B cell (primary cell): Measurements from ENCODE around the gene RARS2. TPM values are rescaled to one million over a fixed set of nuclear protein-coding genes. Genes with fewer than 3 reads are reported as not detected.

Experiments used
- ATAC-seq: fragments of 200-7000 bp; cut with Tn5 transposase; one replicate; pipeline ENCODE4 v1.10.0; 2021; ENCODE audit warnings: low read depth, mild to moderate bottlenecking, moderate number of reproducible peaks, moderate library complexity
- CTCF ChIA-PET: fragments of 350-600 bp; sonication (Branson Sonifier 250); formaldehyde crosslinking; loops from one replicate; lab custom pipeline; 2021; ENCODE audit warnings: antibody characterized with exemption, inconsistent platforms; lab: Charles Lee
- POLR2A ChIA-PET: fragments of 350-600 bp; sonication (Branson Sonifier 250); formaldehyde crosslinking; loops from one replicate; lab custom pipeline; 2021; ENCODE audit warnings: antibody characterized with exemption; lab: Charles Lee
- DNase-seq: peaks from one replicate; pipeline ENCODE4 v3.0.0; 2013
- H2AFZ ChIP-seq: 2 replicates; pipeline ENCODE4 v1.6.1; 2012; ENCODE audit warnings: mild to moderate bottlenecking, low read depth, low read length; ENCODE audit not compliant: insufficient read depth, poor library complexity, severe bottlenecking
- H3K27ac ChIP-seq, 2 donors: 1 replicate in 1 of 2; 2 replicates in 1 of 2; pipeline ENCODE4 v1.5.1; 2012 to 2013; ENCODE audit warnings: low read length in 2 of 2, mild to moderate bottlenecking in 2 of 2, moderate library complexity in 1 of 2
- H3K27me3 ChIP-seq, 4 experiments: fragments of 200-600 bp in 1 of 4; sonication (generic) in 1 of 4; replicated peaks in 1 of 4; 1 replicate in 2 of 4; 2 replicates in 2 of 4; pipeline versions ENCODE4 v1.6.1 to v1.7.0; 2013 to 2016; ENCODE audit warnings: low read length in 3 of 4, mild to moderate bottlenecking in 2 of 4, mixed read lengths in 1 of 4, moderate library complexity in 1 of 4; ENCODE audit not compliant: insufficient read depth in 4 of 4, control insufficient read depth in 3 of 4; ENCODE audit errors: control extremely low read depth in 1 of 4
- H3K36me3 ChIP-seq, 2 experiments: replicated peaks in 1 of 2; 1 replicate in 1 of 2; 2 replicates in 1 of 2; pipeline versions ENCODE4 v1.6.1 to v1.7.1; 2013; ENCODE audit warnings: low read length in 1 of 2; ENCODE audit not compliant: insufficient read depth in 2 of 2, control insufficient read depth in 1 of 2; ENCODE audit errors: control extremely low read depth in 1 of 2, extremely low read depth in 1 of 2
- H3K4me1 ChIP-seq, 2 donors: fragments of 200-600 bp in 1 of 2; sonication (generic) in 1 of 2; 1 replicate in 1 of 2; 2 replicates in 1 of 2; pipeline versions ENCODE4 v1.5.1 to v1.6.1; 2013 to 2017; ENCODE audit warnings: low read length in 2 of 2; ENCODE audit not compliant: control insufficient read depth in 2 of 2, insufficient read depth in 2 of 2
- H3K4me2 ChIP-seq: replicated peaks from 2 replicates; pipeline ENCODE3; 2012; ENCODE audit warnings: mild to moderate bottlenecking, low read depth, low read length; ENCODE audit not compliant: poor library complexity, severe bottlenecking
- H3K4me3 ChIP-seq, 5 experiments: fragments of 200-600 bp in 1 of 5; sonication (generic) in 1 of 5; 1 replicate in 3 of 5; 2 replicates in 2 of 5; pipeline versions ENCODE4 v1.5.1 to v1.7.0; 2011 to 2016; ENCODE audit warnings: low read length in 4 of 5, mild to moderate bottlenecking in 4 of 5, low read depth in 2 of 5, control low read depth in 1 of 5, moderate library complexity in 1 of 5; ENCODE audit not compliant: insufficient read depth in 1 of 5; ENCODE audit errors: control extremely low read depth in 1 of 5, extremely low read depth in 1 of 5
- H3K79me2 ChIP-seq: fragments of 200-600 bp; sonication (generic); one replicate; pipeline ENCODE4 v1.6.0; 2016; ENCODE audit warnings: low read length; ENCODE audit not compliant: control insufficient read depth, insufficient read depth
- H3K9ac ChIP-seq: fragments of 200-600 bp; sonication (generic); 2 replicates; pipeline ENCODE4 v1.6.1; 2017; ENCODE audit warnings: mild to moderate bottlenecking, low read length, moderate library complexity
- H3K9me3 ChIP-seq, 3 donors: one replicate each; pipeline versions ENCODE4 v1.6.1 to v1.7.1; 2013; ENCODE audit warnings: low read length in 2 of 3; ENCODE audit not compliant: control insufficient read depth in 2 of 3, insufficient read depth in 1 of 3; ENCODE audit errors: control extremely low read depth in 1 of 3
- H4K20me1 ChIP-seq: 2 replicates; pipeline ENCODE4 v1.6.0; 2012; ENCODE audit warnings: mild to moderate bottlenecking, low read length; ENCODE audit not compliant: insufficient read depth, control insufficient read depth, poor library complexity, severe bottlenecking
- H3K27ac Mint-ChIP-seq: one replicate; pipeline ENCODE4 v1.8.0; 2021; ENCODE audit warnings: mixed read lengths
- H3K27me3 Mint-ChIP-seq: one replicate; pipeline ENCODE4 v1.8.0; 2021; ENCODE audit warnings: mixed read lengths
- H3K4me1 Mint-ChIP-seq: one replicate; pipeline ENCODE4 v1.8.0; 2021; ENCODE audit warnings: mixed read lengths
- H3K4me3 Mint-ChIP-seq: one replicate; pipeline ENCODE4 v1.8.0; 2021; ENCODE audit warnings: mixed read lengths
- H3K9me3 Mint-ChIP-seq: one replicate; pipeline ENCODE4 v1.8.0; 2022; ENCODE audit warnings: mixed read lengths; ENCODE audit not compliant: insufficient read depth
- CTCF ChIP-seq: fragments of 200-600 bp; IDR thresholded peaks from one replicate; pipeline ENCODE4 v1.8.0; 2022; ENCODE audit warnings: antibody characterized with exemption, mild to moderate bottlenecking
- EZH2 ChIP-seq: IDR thresholded peaks from 2 replicates; pipeline ENCODE4 v1.6.1; 2012; ENCODE audit warnings: borderline replicate concordance, low read depth, mild to moderate bottlenecking, moderate library complexity, low read length; ENCODE audit not compliant: insufficient read depth, poor library complexity, severe bottlenecking
- WGBS: methylation state at CpG from one replicate; pipeline ENCODE4 v1.1.5; 2013; ENCODE audit warnings: missing lambda C conversion rate; ENCODE audit not compliant: insufficient coverage; 5-methylcytosine and 5-hydroxymethylcytosine counted together
- intact Hi-C: fragments of 100-400 bp; cut with micrococcal nuclease; formaldehyde crosslinking; loops from one replicate; pipeline ENCODE4 v1.10.0; 2022
- polyA plus RNA-seq: library from polyadenylated mRNA; depleted of rRNA; stranded (reverse); fragments of >200 nt; gene quantifications from 2 replicates; pipeline ENCODE4 v1.2.3, GENCODE V29; 2012
- total RNA-seq, 2 donors: library from RNA; stranded (reverse); fragments of 120-200 nt in 1 of 2; gene quantifications; 1 replicate in 1 of 2; 2 replicates in 1 of 2; pipeline versions ENCODE4 v1.2.3 to v1.2.4, GENCODE V29; 2013 to 2022

The RARS2 gene
- total and polyA plus RNA-seq, 2 donors (not counting 1 experiment from before 2014, with no cell fraction given), result 7.1 to 38.7 TPM

GRCh38 chr6:87481931-87482330 lies 107.9 kb downstream of the RARS2 start:
- no peak overlapping the region for H3K4me2 ChIP-seq
- CTCF ChIA-PET, result interaction anchor here (0.6 kb wide), 1 partner anchor 1885 kb away, joined by 3 read pairs; no protein-coding TSS in a partner anchor
- TF ChIP-seq CTCF (no peak), EZH2 (no peak)
- no peak overlapping the region for H3K9ac ChIP-seq
- POLR2A ChIA-PET, result no interaction called here
- no peak overlapping the region for H3K27ac ChIP-seq
- H3K4me1 Mint-ChIP-seq, result no peaks in the 10 kb centered on the region
- peaks cover 0 to 8% of the 10 kb centered on the region in 2 experiments for H3K36me3 ChIP-seq
- H3K9me3 Mint-ChIP-seq, result no peaks in the 10 kb centered on the region
- no peaks in the 10 kb centered on the region for H3K27me3 Mint-ChIP-seq
- ATAC-seq, result no peak
- WGBS, result no CpG with 5 or more reads among the region's 3 CpGs
- H3K27ac Mint-ChIP-seq, result no peak overlapping the region
- H2AFZ ChIP-seq, result no peak overlapping the region
- H3K4me1 ChIP-seq, result no peaks in the 10 kb centered on the region
- H3K79me2 ChIP-seq, result peaks cover 20% of the 10 kb centered on the region
- H3K4me3 Mint-ChIP-seq, result no peak overlapping the region
- H3K27me3 ChIP-seq, result no peaks in the 10 kb centered on the region
- peaks cover 6% of the 10 kb centered on the region for H4K20me1 ChIP-seq
- H3K9me3 ChIP-seq, result no peaks in the 10 kb centered on the region
- no peak for DNase-seq
- intact Hi-C loops, result no loop called here
- no peak overlapping the region for H3K4me3 ChIP-seq

GRCh38 chr6:87473419-87473903 lies 116.3 kb downstream of the RARS2 start:
- Mint-ChIP-seq H3K4me1 (peaks cover 13% of the 10 kb centered on the region), H3K9me3 (no peaks in the 10 kb centered on the region), H3K27me3 (peaks cover 3% of the 10 kb centered on the region), H3K4me3 (peak overlapping the region; percentile 99), H3K27ac (peak overlapping the region; percentile 100)
- no peak for TF ChIP-seq CTCF
- TF ChIP-seq EZH2, result no peak
- H2AFZ ChIP-seq, result peak overlapping the region; percentile 99
- CTCF ChIA-PET, result interaction anchor here (1.5 kb wide), 1 partner anchor 81 kb away, joined by 4 read pairs; no protein-coding TSS in a partner anchor
- DNase-seq, result no peak
- peak overlapping the region; percentile 92 for H3K9ac ChIP-seq
- H3K4me3 ChIP-seq, result peak overlapping the region; percentile 50 to 95 (median 82)
- peak overlapping the region; percentile 78 for H3K4me2 ChIP-seq
- WGBS, result 0% methylated on average over 8 of the region's 15 CpGs
- no peaks in the 10 kb centered on the region for H3K9me3 ChIP-seq
- POLR2A ChIA-PET, result no interaction called here
- H3K4me1 ChIP-seq, result peaks cover 7 to 11% of the 10 kb centered on the region in 2 donors
- peaks cover 19% of the 10 kb centered on the region for H4K20me1 ChIP-seq
- peaks cover 0 to 4% of the 10 kb centered on the region in 2 experiments for H3K36me3 ChIP-seq
- H3K27me3 ChIP-seq, result peaks cover 0 to 3% (median 0%) of the 10 kb centered on the region in 4 experiments
- H3K79me2 ChIP-seq, result peaks cover 37% of the 10 kb centered on the region
- peak; percentile 50 for ATAC-seq
- peak overlapping the region; percentile 85 to 98 for H3K27ac ChIP-seq
- intact Hi-C loops, result loop anchor here (10.0 kb wide), 1 partner anchor 1881 kb away; the partner anchor contains the start of gene UBE2J1
